Upper lobe of left lung (tissue), 6 donors: ENCODE measurements around the gene SP3. TPM values are rescaled to one million over a fixed set of nuclear protein-coding genes. Genes with fewer than 3 reads are reported as not detected.

Source experiments
- ATAC-seq, 2 donors: fragments of 200-7000 bp; cut with Tn5 transposase; one replicate each; pipeline ENCODE4 v1.9.1; 2022; ENCODE audit warnings: mild to moderate bottlenecking in 2 of 2, moderate library complexity in 2 of 2; ENCODE audit not compliant: low FRiP score in 2 of 2
- DNase-seq, 2 donors: peaks; one replicate each; pipeline ENCODE4 v3.0.0-alpha.2; 2019 to 2020
- H3K27ac ChIP-seq, 4 donors: fragments of 200-600 bp; sonication (generic); one replicate each; pipeline ENCODE4 v1.5.1; 2016 to 2019
- H3K27me3 ChIP-seq, 4 donors: fragments of 200-600 bp; sonication (generic); one replicate each; pipeline ENCODE4 v1.5.1; 2017 to 2019
- H3K36me3 ChIP-seq, 4 donors: fragments of 200-600 bp; sonication (generic); one replicate each; pipeline ENCODE4 v1.5.1; 2016 to 2019
- H3K4me1 ChIP-seq, 4 donors: fragments of 200-600 bp; sonication (generic); one replicate each; pipeline ENCODE4 v1.5.1; 2018 to 2019
- H3K4me3 ChIP-seq, 4 donors: fragments of 200-600 bp; sonication (generic); one replicate each; pipeline ENCODE4 v1.5.1; 2017 to 2019; ENCODE audit warnings: mild to moderate bottlenecking in 2 of 4, moderate library complexity in 1 of 4
- H3K9me3 ChIP-seq, 4 donors: fragments of 200-600 bp; sonication (generic); one replicate each; pipeline ENCODE4 v1.5.1; 2018 to 2019
- EP300 ChIP-seq, 4 donors: sonication (generic); formaldehyde crosslinking; IDR thresholded peaks; one replicate each; pipeline ENCODE4 v1.5.1; 2017; ENCODE audit warnings: antibody characterized with exemption in 4 of 4, control low read depth in 2 of 4
- POLR2A ChIP-seq, 4 donors: fragments of 450-650 bp; IDR thresholded peaks; one replicate each; pipeline ENCODE4 v1.5.1; 2016 to 2017; ENCODE audit warnings: antibody characterized with exemption in 4 of 4, mild to moderate bottlenecking in 2 of 4
- POLR2AphosphoS5 ChIP-seq, 2 donors: sonication (generic); formaldehyde crosslinking; IDR thresholded peaks; one replicate each; pipeline ENCODE4 v1.5.1; 2017; ENCODE audit warnings: antibody characterized with exemption in 2 of 2
- WGBS, 2 donors: methylation state at CpG; one replicate each; pipeline ENCODE4 v1.1.5; 2017 to 2018; 5-methylcytosine and 5-hydroxymethylcytosine counted together
- total RNA-seq, 6 donors: library from RNA; depleted of rRNA in 4 of 6; stranded (reverse); fragments of >200 nt in 4 of 6; gene quantifications; one replicate each; pipeline versions ENCODE4 v1.1.0 to v1.2.1, GENCODE V29; 2016 to 2021
- TF ChIP-seq, protein P1 (sequence below), 6 experiments: fragments of 450-650 bp in 4 of 6; fragments of 200-600 bp in 2 of 6; sonication (generic) in 2 of 6; IDR thresholded peaks; one replicate each; pipeline ENCODE4 v1.5.1; 2016 to 2019; ENCODE audit warnings: antibody characterized with exemption in 6 of 6
- donor health status: DM: no; HTN: no; CAD: no; lungs with moderate emphysema.
- donor health status: DM: no; HTN: yes; CAD: no; lungs with severe emphysema.

The SP3 gene
- total RNA-seq, 6 donors from 2014 or later = 37.0 to 139 (median 77.0) TPM

DNA sequence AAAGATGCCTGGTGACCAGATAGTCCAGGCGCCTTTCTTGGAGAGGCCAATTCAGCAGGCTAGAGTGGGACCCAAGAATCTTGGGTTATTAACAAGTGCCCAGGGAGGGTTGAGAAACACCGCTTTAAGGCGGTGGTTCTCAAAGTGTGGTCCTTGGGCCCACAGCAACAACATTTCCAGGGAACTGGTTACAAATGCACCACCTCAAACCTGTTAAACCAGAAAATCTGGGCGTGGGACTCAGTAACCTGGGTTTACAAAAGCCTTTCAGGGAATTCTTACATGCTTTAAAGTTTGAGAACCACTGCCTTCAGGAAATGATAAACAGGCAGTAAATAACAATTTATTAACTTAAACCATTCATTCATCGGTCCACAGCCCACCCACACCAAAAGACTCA, 92.5 kb downstream of the SP3 start:
- ATAC-seq (no peak), DNase-seq (peak in 1 of 2 donors; percentile 43)
- TF ChIP-seq, protein P1, sequence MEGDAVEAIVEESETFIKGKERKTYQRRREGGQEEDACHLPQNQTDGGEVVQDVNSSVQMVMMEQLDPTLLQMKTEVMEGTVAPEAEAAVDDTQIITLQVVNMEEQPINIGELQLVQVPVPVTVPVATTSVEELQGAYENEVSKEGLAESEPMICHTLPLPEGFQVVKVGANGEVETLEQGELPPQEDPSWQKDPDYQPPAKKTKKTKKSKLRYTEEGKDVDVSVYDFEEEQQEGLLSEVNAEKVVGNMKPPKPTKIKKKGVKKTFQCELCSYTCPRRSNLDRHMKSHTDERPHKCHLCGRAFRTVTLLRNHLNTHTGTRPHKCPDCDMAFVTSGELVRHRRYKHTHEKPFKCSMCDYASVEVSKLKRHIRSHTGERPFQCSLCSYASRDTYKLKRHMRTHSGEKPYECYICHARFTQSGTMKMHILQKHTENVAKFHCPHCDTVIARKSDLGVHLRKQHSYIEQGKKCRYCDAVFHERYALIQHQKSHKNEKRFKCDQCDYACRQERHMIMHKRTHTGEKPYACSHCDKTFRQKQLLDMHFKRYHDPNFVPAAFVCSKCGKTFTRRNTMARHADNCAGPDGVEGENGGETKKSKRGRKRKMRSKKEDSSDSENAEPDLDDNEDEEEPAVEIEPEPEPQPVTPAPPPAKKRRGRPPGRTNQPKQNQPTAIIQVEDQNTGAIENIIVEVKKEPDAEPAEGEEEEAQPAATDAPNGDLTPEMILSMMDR (IDR thresholded peaks at IDR 0.05) = no peak
- TF ChIP-seq POLR2AphosphoS5 (IDR thresholded peaks at IDR 0.05) (no peak), EP300 (IDR thresholded peaks at IDR 0.05) (no peak), POLR2A (IDR thresholded peaks at IDR 0.05) (no peak)
- H3K36me3 ChIP-seq = no peaks in the 10 kb centered on the region
- H3K4me3 ChIP-seq = no peak overlapping the region
- H3K9me3 ChIP-seq = no peaks in the 10 kb centered on the region
- no peaks in the 10 kb centered on the region for H3K4me1 ChIP-seq
- H3K27me3 ChIP-seq = no peaks in the 10 kb centered on the region
- 75 to 83% methylated on average over 5 of the region's 5 CpGs for WGBS, 2 donors
- no peak overlapping the region for H3K27ac ChIP-seq

DNA sequence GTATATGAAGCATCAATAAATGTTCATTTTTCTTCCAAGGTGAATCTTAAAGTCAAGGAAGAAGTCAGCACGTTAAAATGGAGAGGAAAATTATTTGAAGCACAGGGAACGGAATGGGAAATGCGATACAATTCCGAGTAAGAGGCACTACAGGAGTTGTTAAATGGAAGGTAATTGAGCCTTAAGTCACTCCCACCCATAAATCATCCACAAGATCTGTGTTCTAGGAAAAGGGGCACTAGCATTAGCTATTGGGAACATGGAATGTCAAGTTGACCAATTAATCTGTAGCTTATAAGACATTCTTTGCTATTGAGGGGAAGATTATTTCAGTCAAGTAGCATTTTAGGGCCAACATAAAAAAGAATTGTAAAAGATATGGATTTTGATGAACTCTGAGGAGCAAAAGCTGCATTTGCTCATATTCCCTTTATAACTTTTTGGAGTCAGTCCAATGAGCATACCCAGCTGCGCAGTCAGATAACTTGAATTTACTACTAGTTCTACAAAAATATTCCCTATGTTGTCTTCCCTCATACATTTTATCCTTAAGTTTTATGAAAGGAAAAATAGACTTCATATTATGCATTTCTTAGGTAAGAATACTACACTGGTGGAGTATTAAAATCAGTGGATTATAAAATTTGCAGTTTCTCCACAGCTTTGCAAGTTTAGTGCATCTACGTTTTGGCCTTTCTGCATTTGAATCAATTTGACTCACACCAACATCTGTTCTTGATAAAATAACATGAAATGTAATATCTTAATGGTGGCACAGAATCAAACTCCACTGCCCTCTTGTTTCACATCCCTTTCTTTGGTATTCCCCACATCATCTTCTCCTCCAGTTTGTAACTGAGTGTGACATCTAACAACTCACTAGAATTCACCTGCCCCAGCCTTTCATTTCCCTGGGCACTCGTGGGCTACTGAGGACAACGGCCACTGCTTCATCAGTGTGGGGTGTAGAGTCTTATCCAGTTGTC, 95.6 kb downstream of the SP3 start:
- H3K36me3 ChIP-seq = no peaks in the 10 kb centered on the region
- TF ChIP-seq EP300 (IDR thresholded peaks at IDR 0.05) (no peak), POLR2A (IDR thresholded peaks at IDR 0.05) (no peak), POLR2AphosphoS5 (IDR thresholded peaks at IDR 0.05) (no peak)
- TF ChIP-seq, protein P1 (IDR thresholded peaks at IDR 0.05) = no peak
- no peak for ATAC-seq
- H3K27ac ChIP-seq = no peak overlapping the region
- H3K27me3 ChIP-seq = no peaks in the 10 kb centered on the region
- DNase-seq = no peak
- H3K4me3 ChIP-seq = no peak overlapping the region
- no peaks in the 10 kb centered on the region for H3K9me3 ChIP-seq
- H3K4me1 ChIP-seq = no peaks in the 10 kb centered on the region
- WGBS, 2 donors = 87% methylated on average over 8 of the region's 8 CpGs

DNA sequence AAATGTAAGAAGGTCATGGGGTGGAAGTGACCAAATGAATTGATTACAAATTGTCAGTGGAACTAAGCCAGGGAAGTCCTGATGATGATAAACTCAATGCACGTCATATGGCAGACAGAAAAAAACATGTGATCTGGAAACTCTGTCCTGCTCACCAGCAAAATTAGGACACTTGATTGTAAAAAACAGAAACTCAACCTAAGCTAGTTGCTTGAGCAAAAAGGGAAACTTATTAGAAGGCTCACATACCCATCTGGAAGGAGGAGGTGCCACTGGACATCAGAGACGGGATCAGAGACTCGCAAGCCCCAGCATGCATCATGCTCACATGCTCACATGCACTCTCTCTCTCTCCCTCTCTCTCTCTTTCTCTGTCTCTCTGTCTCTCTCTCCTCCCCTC, 96.8 kb downstream of the SP3 start:
- DNase-seq = no peak
- no peak for ATAC-seq
- 52 to 75% methylated on average over 3 of the region's 3 CpGs for WGBS, 2 donors
- no peaks in the 10 kb centered on the region for H3K27me3 ChIP-seq
- H3K27ac ChIP-seq = no peak overlapping the region
- H3K36me3 ChIP-seq = no peaks in the 10 kb centered on the region
- H3K4me3 ChIP-seq = no peak overlapping the region
- no peaks in the 10 kb centered on the region for H3K9me3 ChIP-seq
- TF ChIP-seq, protein P1 (IDR thresholded peaks at IDR 0.05) = no peak
- no peak for TF ChIP-seq POLR2AphosphoS5 (IDR thresholded peaks at IDR 0.05)
- TF ChIP-seq EP300 (IDR thresholded peaks at IDR 0.05) = no peak
- no peak for TF ChIP-seq POLR2A (IDR thresholded peaks at IDR 0.05)
- H3K4me1 ChIP-seq = no peaks in the 10 kb centered on the region

DNA sequence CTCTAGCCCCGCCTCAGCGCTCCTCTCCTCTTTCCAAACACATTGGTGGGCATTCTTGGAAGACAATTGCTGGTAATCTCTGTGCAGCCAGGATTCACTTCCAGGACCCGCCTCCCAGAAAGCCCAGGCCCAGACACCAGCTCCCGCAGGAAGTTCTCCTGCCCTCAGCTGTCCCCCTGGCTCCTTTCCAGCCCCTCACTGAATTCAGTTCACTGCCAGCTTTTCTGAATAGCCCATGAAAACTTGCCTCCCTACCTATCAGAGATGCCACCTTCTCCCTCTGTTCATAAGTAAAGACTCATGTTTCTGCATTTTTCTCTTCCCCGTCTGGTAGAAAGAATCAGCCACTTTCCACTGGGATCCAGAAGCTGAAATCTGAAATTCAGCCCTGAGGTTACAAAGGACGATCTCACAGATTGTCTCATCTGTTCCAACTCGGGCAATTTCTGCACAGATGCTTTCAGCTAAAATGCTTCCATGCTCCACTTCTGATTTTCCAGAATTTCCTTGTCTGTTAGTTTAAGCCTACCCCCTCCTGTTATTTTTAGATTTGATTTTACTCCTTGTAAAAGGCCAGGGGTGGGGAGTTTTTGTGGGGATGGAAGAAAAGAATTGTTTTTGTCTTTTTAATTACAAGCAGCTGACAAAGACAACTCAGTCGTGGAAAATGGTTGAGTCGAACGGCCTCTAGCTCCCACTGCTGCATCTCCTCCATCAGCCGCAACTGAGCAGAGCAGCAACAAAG, 98.1 kb downstream of the SP3 start:
- Histone ChIP-seq H3K27ac (no peak overlapping the region), H3K4me1 (no peaks in the 10 kb centered on the region), H3K4me3 (no peak overlapping the region), H3K36me3 (no peaks in the 10 kb centered on the region), H3K27me3 (no peaks in the 10 kb centered on the region), H3K9me3 (no peaks in the 10 kb centered on the region)
- TF ChIP-seq POLR2AphosphoS5 (IDR thresholded peaks at IDR 0.05) = no peak
- TF ChIP-seq EP300 (IDR thresholded peaks at IDR 0.05) = no peak
- TF ChIP-seq POLR2A (IDR thresholded peaks at IDR 0.05) = no peak
- ATAC-seq (peak in 1 of 2 donors; percentile 31), DNase-seq (no peak)
- WGBS, 2 donors = 77 to 79% methylated on average over 11 of the region's 11 CpGs
